Stimulated activated CD4-positive, alpha-beta T cell treated with anti-CD3 and anti-CD28 coated beads, Interleukin-15, amount 100 ng/mL, for 24 hours (primary cell): ENCODE results near the gene LGI4.
"Not testable (repeated sequence)": the region's sequence is repeated elsewhere in the genome, so short reads cannot be mapped to it uniquely, and the experiment has no call there.

Source experiments
- DNase-seq: peaks from one replicate; pipeline ENCODE4 v3.0.0-alpha.2; 2020

LGI4 gene

GRCh38 chr19:35105047-35105410 lies 29.8 kb downstream of the LGI4 start:
- DNase-seq, result no peak

DNA sequence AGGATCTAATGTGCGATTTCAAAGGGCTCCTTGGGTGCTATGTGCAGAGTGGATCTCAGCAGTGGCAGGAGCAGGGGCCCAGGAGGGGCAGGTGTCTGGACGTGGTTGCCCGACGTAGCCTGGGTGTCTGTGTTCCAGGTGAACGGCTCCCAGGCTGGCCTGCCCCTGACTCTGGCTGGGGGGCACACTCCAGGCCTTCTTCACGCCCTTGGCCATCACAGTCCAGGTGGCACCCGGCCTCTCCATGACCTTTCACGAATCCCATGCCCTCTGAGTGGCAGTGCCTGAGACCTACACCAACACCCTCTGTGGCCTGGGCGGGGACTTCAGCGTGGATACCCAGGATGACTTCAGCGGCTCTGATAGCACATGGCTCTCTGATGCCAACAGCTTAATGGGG lies 30.5 kb downstream of the LGI4 start:
- no peak for DNase-seq

DNA sequence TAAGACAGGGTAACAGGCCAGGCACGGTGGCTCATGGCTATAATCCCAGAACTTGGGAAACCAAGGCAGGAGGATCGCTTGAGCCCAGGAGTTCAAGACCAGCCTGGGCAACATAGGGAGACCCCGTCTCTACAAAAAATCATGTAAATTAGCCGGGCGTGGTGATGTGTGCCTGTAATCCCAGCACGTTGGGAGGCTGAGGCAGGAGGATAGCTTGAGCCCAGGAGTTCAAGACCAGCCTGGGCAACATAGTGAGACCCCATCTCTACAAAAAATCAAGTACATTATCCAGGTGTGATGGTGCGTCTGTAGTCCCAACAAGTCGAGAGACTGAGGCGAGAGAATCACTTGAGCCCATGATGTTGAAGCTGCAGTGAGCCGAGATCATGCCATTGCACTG lies 31.2 kb downstream of the LGI4 start:
- not testable (repeated sequence) for DNase-seq

- not testable (repeated sequence) for DNase-seq
These were observed 32.9 kb downstream of the LGI4 start for GRCh38 chr19:35101949-35102348.

DNA sequence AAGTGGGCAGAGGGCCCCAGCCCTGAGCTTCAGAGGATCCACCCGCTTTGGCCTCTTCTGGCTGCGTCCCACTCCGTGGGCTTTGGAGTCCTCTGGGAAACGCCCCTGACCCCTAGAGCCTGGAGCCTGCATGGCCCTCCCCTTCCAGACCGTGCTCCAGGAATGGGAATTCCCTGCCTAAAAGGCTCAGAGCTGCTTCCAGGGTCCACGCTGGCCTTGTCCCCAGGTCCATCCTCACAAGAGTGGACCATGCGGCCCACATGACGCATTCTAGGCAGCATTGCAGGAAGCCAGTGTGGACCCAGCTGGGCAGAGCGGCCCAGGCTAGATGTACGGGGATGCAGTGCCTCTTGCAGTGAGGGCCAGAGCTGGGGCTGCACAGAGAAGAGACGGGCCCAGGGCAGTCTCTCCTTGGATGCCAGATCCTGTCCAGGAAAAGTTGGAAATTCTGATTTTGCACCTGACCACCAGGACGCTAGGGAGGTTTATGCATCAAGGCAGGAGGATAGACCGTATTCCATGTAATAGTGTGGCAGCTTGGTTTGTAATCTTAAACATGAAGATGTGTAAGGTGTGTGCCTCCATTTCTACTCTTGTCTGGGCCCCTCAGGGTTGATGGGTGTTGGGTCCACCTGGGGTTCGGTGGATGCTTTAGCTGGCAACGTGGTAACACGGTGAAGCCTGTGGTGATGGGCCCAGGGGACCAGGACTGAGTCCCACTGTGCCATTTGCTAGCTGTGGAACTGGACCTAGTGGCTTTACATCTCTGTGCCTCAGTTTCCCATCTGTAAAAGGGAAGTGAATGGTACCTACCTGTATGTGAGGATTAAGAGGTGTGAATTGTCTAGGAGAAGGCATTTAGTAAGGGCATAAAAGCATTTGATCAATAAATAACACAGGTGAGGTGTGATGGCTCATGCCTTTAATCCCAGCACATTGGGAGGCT lies 34.0 kb downstream of the LGI4 start:
- no peak for DNase-seq

DNA sequence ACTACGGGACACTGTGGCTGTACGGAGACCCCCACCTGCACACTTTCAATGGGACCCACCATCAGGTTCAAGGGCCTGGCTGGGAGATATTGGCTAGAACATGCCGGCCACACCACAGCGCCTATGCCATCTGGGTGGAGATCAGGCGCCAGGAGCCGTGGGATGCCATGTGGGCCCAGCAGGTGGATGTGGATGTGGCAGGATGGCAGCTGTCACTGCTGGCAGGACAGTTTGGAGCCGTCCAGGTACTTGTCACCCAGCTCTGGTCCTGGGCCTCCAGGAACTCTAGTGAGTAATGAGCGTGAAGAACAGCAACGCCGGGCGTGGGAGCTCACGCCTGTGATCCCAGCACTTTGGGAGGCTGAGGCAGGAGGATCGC lies 35.0 kb downstream of the LGI4 start:
- no peak for DNase-seq

DNA sequence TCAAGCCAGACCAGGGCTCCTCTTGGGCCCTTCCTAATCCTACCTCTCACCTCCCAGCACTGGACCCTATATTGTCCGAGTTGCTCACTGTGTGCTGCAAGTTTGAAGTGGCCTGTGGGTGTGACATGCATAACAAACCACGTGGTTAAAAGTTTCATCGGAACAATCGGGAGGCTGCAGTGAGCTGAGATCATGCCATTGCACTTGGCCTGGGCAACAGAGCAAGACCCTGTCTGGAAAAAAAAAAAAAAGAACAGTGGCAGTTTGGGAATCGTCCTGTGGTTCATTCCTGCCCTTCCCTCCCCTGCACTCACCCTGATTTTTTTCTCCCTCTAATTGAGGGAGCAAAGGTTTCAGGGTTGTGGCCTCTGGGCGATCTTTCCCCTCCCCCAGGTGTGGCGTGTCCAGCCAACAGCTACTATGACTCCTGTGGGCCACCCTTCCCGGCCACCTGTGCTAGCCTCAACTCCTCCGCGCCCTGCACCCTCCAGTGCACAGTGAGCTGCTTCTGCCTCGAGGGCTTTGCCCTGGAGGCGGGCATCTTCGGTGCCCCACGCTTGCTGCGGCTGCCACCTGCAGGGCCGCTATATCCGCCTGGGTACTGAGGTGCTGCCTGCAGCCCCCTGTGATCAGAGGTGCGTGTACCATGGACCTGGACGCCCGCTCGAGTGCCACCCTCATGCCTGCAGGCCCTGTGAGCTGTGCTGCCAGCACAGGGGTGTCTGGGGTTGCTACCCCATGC lies 35.5 kb downstream of the LGI4 start:
- DNase-seq, result no peak

DNA sequence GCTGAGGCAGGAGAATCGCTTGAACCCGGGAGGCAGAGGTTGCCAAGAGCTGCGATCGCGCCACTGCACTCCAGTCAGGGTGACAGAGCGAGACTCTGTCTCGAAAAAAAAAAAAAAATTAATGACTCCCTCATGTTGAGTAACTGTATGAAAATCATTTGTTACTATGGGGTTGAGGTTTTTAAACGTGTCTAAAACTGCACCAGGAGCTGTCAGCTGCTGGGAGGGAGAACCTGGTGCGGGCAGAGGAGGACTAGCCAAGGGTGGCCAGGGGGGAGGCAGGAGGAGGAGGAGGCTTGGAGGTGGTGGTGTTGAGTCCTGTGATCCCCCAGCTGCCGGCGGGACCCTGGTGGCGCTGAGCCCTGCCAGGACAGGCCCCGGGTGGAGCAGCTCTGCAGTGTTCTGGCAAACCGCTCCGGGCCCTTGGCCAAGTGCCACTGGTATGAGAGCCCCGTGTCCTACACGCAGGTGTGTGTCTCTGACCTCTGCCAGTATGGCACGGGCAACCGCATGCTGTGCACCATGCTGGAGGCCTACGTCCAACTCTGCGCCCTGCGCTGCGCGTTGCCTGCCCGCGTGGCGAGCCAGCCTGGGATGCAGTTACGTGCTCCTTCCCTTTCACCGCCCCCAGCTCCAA lies 36.3 kb downstream of the LGI4 start:
- DNase-seq, result no peak

DNA sequence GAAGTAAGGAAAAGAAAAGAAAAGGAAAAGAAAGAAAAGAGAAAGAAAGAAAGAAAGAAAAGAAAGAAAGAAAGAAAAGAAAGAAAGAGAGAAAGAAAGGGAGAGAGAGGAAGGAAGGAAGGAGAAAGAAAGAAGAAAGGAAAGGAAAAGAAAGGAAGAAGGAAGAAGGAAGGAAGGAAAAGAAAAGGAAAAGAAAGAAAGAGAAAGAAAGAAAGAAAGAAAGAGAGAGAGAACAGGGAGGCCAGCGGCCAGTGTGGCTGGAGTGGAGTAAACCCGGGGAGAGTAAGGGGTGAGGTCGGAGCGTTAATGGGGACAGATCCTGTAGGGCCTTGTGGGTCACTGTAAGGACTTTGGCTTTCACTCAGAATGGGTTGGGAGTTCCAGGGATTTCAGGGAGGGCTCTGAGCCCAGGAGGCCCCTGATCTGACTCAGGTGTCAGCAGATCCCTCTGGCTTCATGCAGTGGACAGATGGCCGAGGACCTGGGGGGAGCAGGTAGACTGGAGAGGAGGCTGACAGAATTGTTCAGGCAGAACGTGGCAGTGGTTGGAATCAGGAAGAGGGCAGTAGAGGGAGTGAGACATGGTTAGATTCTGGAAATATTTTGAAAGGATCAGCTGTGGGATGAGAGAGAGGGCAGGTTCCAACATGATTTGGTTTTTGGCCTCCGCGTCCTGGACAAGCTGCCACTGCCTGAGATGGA lies 39.0 kb downstream of the LGI4 start:
- no peak for DNase-seq

DNA sequence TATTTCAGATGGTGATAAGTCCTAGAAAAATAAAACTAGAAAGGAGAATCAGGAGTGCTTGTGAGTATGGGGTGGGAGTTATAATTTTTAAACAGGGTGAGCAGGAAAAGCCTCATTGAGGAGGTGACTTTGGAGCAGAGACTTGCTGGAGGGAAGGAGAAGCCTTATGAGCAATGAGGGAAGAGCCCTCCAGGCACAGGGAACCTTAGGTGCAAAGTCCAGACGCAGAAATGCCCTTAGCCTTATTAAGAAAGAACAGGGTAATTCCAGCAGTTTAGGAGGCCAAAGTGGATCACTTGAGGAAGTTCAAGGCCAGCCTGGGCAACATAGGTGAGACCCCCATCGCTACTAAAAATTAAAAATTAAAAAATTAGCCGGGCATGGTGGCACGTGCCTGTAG lies 40.2 kb downstream of the LGI4 start:
- no peak for DNase-seq

DNA sequence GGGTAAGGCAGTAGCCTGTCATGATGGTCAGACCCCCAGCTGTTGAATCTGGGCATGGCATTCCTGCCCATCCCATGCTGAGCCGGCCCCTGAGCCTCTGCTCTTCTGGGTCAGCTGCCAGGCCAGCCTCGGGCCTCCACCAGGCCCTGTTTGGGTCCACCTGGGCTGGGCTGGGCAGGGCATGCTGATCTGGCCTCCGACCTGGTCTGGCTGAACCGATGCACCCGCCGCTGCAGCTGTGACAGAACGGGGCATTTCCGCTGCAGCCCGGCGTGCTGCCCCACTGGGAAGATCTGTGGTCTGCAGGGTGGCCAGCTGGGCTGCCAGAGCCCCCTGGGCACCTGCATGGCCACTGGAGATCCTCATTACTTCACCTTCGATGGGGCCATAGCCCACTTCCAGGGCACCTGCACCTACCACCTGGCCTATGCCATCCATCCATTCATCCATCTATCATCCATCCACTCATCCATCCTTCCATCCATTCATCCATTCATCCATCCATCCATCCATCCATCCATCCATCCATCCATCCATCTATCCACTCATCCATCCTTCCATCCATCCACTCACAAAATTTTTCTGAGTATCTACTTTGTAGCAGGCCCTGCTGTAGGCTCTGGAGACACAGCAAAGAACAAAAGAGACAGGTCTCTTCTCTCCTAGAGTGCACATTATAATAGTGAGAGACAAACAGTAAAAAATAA lies 40.8 kb downstream of the LGI4 start:
- no peak for DNase-seq

GRCh38 chr19:35093430-35093829 lies 41.4 kb downstream of the LGI4 start:
- no peak for DNase-seq

DNA sequence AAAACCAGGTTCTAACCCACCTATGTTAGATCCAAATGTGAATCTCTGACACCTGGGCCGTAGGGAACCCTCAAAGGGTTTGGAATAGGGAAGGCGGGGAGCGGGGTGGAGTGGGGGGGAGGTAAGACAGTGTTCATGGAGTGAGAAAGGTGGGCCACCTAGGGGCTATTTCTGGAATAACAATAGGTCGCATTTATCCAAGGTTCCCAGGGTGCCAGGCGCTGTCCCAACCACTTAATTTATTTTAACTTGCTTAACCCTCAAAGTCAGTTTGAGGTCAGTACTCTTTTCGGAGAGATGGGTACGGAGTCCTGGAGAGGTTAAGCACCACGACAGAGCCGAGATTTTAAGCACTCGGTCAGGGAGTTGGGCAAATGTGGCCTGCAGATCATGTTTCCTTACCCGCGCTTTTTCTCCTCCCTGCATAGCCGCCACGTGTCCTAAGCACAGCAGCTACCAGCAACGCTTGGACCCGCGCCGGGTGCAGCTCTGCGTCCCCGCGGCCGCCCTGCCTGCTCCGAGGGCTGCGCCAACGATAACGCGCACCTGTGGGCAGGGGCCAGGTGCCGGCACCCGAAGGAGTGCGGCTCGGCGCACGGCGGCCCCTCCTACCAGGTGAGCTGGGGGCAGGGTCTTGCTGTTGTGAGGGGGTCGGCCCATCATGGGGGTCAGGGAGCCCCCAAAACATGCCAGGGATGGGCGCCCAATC lies 44.2 kb downstream of the LGI4 start:
- peak; percentile 63 for DNase-seq

- DNase-seq, result no peak
These were observed 44.7 kb downstream of the LGI4 start for GRCh38 chr19:35090160-35090505.

- no peak for DNase-seq
These were observed 45.3 kb downstream of the LGI4 start for GRCh38 chr19:35089554-35089953.

DNA sequence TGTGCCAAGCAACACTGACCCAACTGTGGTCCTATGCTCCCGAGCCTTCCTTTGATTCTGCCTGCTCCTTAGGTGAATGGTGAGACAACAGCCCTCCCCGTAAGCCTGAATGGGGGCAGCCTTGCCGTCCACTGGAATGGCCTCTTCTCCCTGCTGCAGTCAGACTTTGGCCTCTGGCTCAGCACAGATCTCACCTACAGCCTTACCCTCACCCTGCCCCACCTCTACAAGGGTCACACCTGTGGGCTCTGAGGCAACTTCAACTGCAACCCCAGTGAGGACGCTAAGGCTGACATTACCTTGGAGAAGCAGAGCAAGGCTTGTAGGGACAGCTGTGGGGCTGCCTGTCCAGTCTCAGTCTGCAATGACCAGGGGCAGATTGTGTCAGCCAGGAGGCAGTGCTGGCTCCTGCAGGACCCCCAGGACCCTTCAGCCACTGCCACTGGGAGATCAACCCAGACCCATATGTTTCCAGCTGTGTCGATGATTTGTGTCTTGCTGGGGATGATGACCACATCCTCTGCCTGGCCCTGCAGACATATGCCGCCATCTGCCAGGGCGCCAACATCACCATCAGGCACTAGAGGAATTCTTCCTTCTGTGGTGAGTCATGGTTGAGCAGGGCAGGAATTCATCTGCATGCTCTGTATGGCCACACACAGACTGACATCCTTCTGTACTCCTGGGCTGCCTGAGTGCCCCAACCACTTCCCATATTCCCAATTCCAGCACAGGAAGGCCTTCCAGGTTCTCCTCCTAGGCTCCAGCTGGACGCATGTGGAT lies 46.5 kb downstream of the LGI4 start:
- no peak for DNase-seq

DNA sequence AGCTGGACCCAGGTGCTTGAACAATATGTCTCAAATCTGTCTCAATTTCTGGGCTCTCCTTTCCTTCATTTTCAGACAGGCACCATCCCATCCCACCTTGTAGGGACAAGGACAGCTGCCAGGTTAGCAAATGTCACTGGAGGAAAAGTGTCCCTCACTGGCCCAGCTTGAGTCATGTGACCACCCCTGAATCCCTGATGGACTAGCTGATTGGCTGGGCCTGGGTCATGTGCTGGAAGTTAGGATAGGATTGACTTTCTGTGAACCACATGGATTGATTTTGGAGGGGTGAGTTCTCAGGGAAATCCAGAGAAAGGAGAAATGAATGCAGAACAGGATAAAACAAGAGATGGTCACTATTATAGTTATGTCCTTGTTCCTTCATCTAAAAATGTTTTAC lies 47.5 kb downstream of the LGI4 start:
- DNase-seq, result no peak

DNA sequence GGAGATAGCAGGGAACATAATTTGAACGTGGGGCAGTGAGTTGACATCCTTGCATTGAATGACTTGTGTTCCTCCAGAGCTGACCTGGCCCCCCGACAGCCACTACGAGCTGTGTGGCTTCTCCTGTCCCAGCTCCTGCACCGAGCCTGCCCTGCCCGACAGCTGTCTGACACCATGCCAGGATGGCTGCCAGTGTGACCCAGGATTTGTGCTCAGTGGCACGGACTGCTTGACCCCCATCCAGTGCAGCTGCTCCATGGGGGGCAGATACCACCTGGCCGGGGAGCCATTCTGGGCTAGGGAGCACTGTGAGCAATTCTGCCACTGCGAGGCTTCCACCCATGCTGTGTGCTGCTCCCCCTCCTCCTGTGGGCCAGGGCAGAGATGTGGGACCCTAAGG lies 48.4 kb downstream of the LGI4 start:
- no peak for DNase-seq

DNA sequence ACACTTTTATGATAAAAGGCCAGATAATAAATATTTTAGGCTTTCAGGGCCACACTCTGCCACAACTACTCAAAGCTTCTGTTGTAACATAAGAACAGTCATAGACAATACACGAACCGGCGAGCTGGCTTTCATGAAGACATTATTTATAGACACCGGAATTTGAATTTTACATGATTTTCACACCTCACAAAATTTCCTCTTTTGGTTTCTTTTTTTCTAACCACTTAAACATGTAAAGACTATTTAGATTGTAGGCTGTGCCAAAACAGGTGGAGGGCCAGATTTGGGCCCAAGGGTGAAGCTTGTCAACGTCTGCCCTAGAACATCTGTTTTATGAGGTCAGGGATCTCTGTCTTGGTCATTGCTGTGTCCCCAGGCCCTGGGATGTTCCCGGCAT lies 48.9 kb downstream of the LGI4 start:
- no peak for DNase-seq

DNA sequence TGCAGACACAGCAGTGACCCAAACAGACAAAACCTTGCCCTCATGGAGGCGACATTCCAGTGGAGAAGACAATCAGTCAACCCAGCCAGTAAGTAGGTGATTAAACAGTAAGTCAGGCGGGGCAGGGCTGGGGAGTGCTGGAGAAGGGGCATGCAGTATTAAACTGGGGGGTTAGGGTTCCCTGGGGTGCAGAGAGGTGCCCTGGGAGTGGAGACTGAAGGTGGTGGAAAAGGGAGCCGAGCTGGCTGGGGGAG lies 50.4 kb downstream of the LGI4 start:
- no peak for DNase-seq

GRCh38 chr19:35083691-35084508 lies 51.0 kb downstream of the LGI4 start:
- DNase-seq, result no peak
